Fibroblast of lung (primary cell): Measurements from ENCODE around the gene RFPL1. TPM values are rescaled to one million over a fixed set of nuclear protein-coding genes. Genes with fewer than 3 reads are reported as not detected.
"Not testable (repeated sequence)": the region's sequence is repeated elsewhere in the genome, so short reads cannot be mapped to it uniquely, and the experiment has no call there.

ENCODE experiments used
- DNase-seq, 2 donors: peaks; one replicate each; pipeline versions ENCODE4 v3.0.0 to v3.0.0-alpha.2; 2010; ENCODE audit warnings: low read depth in 2 of 2
- H2AFZ ChIP-seq: 2 replicates; pipeline ENCODE4 v1.5.1; 2012; ENCODE audit warnings: low read length, control low read depth, inconsistent platforms
- H3K27ac ChIP-seq: 2 replicates; pipeline ENCODE4 v1.5.1; 2011; ENCODE audit warnings: low read length, control low read depth; ENCODE audit not compliant: insufficient read depth
- H3K27me3 ChIP-seq: 2 replicates; pipeline ENCODE4 v1.5.1; 2011; ENCODE audit warnings: mild to moderate bottlenecking, low read length; ENCODE audit not compliant: control insufficient read depth, insufficient read depth
- H3K36me3 ChIP-seq: 2 replicates; pipeline ENCODE4 v1.5.1; 2011; ENCODE audit warnings: low read length; ENCODE audit not compliant: control insufficient read depth, insufficient read depth
- H3K4me1 ChIP-seq: 2 replicates; pipeline ENCODE4 v1.5.1; 2011; ENCODE audit warnings: low read length; ENCODE audit not compliant: control insufficient read depth, insufficient read depth; ENCODE audit errors: extremely low read depth
- H3K4me2 ChIP-seq: 2 replicates; pipeline ENCODE4 v1.5.1; 2011; ENCODE audit warnings: low read length, control low read depth; ENCODE audit not compliant: insufficient read depth; ENCODE audit errors: extremely low read depth
- H3K4me3 ChIP-seq, 4 experiments: fragments of 200-600 bp in 1 of 4; sonication (generic) in 1 of 4; replicated peaks in 1 of 4; 2 replicates each; pipeline ENCODE4 v1.5.1; 2011 to 2016; ENCODE audit warnings: low read length in 4 of 4, low read depth in 3 of 4, mild to moderate bottlenecking in 3 of 4, control low read depth in 2 of 4, inconsistent platforms in 1 of 4, mixed read lengths in 1 of 4; ENCODE audit not compliant: insufficient read depth in 1 of 4; ENCODE audit errors: control extremely low read depth in 1 of 4
- H3K79me2 ChIP-seq: 2 replicates; pipeline ENCODE4 v1.5.1; 2012; ENCODE audit warnings: mild to moderate bottlenecking, low read length, inconsistent platforms; ENCODE audit not compliant: control insufficient read depth, insufficient read depth
- H3K9ac ChIP-seq: 2 replicates; pipeline ENCODE4 v1.5.1; 2011; ENCODE audit warnings: mild to moderate bottlenecking, low read length, control low read depth; ENCODE audit not compliant: insufficient read depth
- H3K9me3 ChIP-seq: 2 replicates; pipeline ENCODE4 v1.5.1; 2012; ENCODE audit warnings: low read depth, low read length; ENCODE audit not compliant: control insufficient read depth, insufficient read depth
- H4K20me1 ChIP-seq: 2 replicates; pipeline ENCODE4 v1.5.1; 2011; ENCODE audit warnings: low read length; ENCODE audit not compliant: control insufficient read depth, insufficient read depth; ENCODE audit errors: extremely low read depth
- CTCF ChIP-seq, 2 donors: IDR thresholded peaks in 1 of 2; conservative IDR thresholded peaks in 1 of 2; 1 replicate in 1 of 2; 2 replicates in 1 of 2; pipeline ENCODE4 v1.5.1; 2011 to 2012; ENCODE audit warnings: low read length in 2 of 2, control low read depth in 1 of 2, inconsistent platforms in 1 of 2, low read depth in 1 of 2, mild to moderate bottlenecking in 1 of 2
- EZH2 ChIP-seq: IDR thresholded peaks from 2 replicates; pipeline ENCODE4 v1.5.1; 2012; ENCODE audit warnings: low read length, control low read depth, mild to moderate bottlenecking; ENCODE audit errors: missing control alignments
- polyA plus RNA-seq, 2 donors: library from polyadenylated mRNA; depleted of rRNA in 1 of 2; stranded (reverse) in 1 of 2; unstranded in 1 of 2; fragments of >200 nt; gene quantifications; 2 replicates each; pipeline ENCODE4 v1.2.1, GENCODE V29; 2011 to 2012; ENCODE audit warnings: missing spikeins in 1 of 2
- total RNA-seq: library from RNA; depleted of rRNA; stranded (reverse); fragments of >200 nt; gene quantifications from 2 replicates; pipeline ENCODE4 v1.2.1, GENCODE V29; 2014

The RFPL1 gene
- total and polyA plus RNA-seq, 2 donors (not counting 1 experiment from before 2014, with no cell fraction given), result not detected

GRCh38 chr22:29408940-29409339, 29.4 kb upstream of the RFPL1 start:
- Histone ChIP-seq H3K27ac (no peak overlapping the region), H3K4me2 (no peak overlapping the region), H3K4me1 (no peaks in the 10 kb centered on the region), H4K20me1 (no peaks in the 10 kb centered on the region), H3K9ac (no peak overlapping the region), H3K36me3 (no peaks in the 10 kb centered on the region), H3K79me2 (no peaks in the 10 kb centered on the region), H3K4me3 (no peak overlapping the region), H3K9me3 (no peaks in the 10 kb centered on the region), H2AFZ (no peak overlapping the region), H3K27me3 (no peaks in the 10 kb centered on the region)
- TF ChIP-seq CTCF (conservative IDR thresholded peaks at IDR 0.05 in 1 of 2, IDR thresholded peaks at IDR 0.05 in 1 of 2; ENCODE audit: low read depth in 1 of 2, low read length in 2 of 2), result no peak
- no peak for TF ChIP-seq EZH2
- no peak for DNase-seq

- not testable (repeated sequence) for H2AFZ ChIP-seq, H3K27ac ChIP-seq, H3K9ac ChIP-seq, H3K4me1 ChIP-seq, H3K4me2 ChIP-seq, H4K20me1 ChIP-seq, H3K36me3 ChIP-seq, DNase-seq, H3K9me3 ChIP-seq, H3K79me2 ChIP-seq, H3K4me3 ChIP-seq, H3K27me3 ChIP-seq
Observed at GRCh38 chr22:29411569-29412211, 26.7 kb upstream of the RFPL1 start.

- H4K20me1 ChIP-seq, H3K79me2 ChIP-seq, H3K27ac ChIP-seq, H3K9me3 ChIP-seq, H3K4me1 ChIP-seq, H3K36me3 ChIP-seq, H3K4me2 ChIP-seq, H3K4me3 ChIP-seq, DNase-seq, H2AFZ ChIP-seq, H3K27me3 ChIP-seq, H3K9ac ChIP-seq: not testable (repeated sequence)
- TF ChIP-seq CTCF (conservative IDR thresholded peaks at IDR 0.05 in 1 of 2, IDR thresholded peaks at IDR 0.05 in 1 of 2; ENCODE audit: low read depth in 1 of 2, low read length in 2 of 2), result peak in 1 of 2 donors; percentile 23
Observed at GRCh38 chr22:29412772-29413171, 25.6 kb upstream of the RFPL1 start.

- Histone ChIP-seq H3K4me2 (peak overlapping the region; percentile 69), H3K4me3 (peak overlapping the region in 3 of 4 experiments; percentile 26 to 53 (median 43)), H3K27ac (peak overlapping the region; percentile 38), H3K9ac (peak overlapping the region; percentile 7), H2AFZ (peak overlapping the region; percentile 76)
- not testable (repeated sequence) for H3K4me1 ChIP-seq, H3K79me2 ChIP-seq, H3K27me3 ChIP-seq, H3K9me3 ChIP-seq, H4K20me1 ChIP-seq, H3K36me3 ChIP-seq
- DNase-seq, result peak in 1 of 2 donors; percentile 1
Observed at GRCh38 chr22:29414951-29415591, 23.3 kb upstream of the RFPL1 start.

GRCh38 chr22:29418704-29419103, 19.7 kb upstream of the RFPL1 start:
- not testable (repeated sequence) for H3K4me2 ChIP-seq, H4K20me1 ChIP-seq, DNase-seq, H3K9me3 ChIP-seq, H3K27ac ChIP-seq, H2AFZ ChIP-seq, H3K36me3 ChIP-seq, H3K9ac ChIP-seq, H3K4me3 ChIP-seq, H3K79me2 ChIP-seq, H3K27me3 ChIP-seq, H3K4me1 ChIP-seq
